HepG2 (cell line): ENCODE results near the gene TOM1L2. TPM values are rescaled to one million over a fixed set of nuclear protein-coding genes. Genes with fewer than 3 reads are reported as not detected.

Experiments
- CERS6 ChIP-seq: sonication (generic); formaldehyde crosslinking; IDR thresholded peaks from 2 replicates; pipeline ENCODE4 v1.5.0; 2020; ENCODE audit warnings: missing genetic modification reagents
- E2F2 ChIP-seq: sonication (generic); formaldehyde crosslinking; IDR thresholded peaks from 2 replicates; pipeline ENCODE4 v1.4.0; 2020; ENCODE audit warnings: missing genetic modification reagents, borderline replicate concordance
- NFE2L1 ChIP-seq: sonication (generic); formaldehyde crosslinking; IDR thresholded peaks from 2 replicates; pipeline ENCODE4 v1.4.0; 2020; ENCODE audit warnings: missing genetic modification reagents, mild to moderate bottlenecking, borderline replicate concordance
- NR2F2 ChIP-seq: IDR thresholded peaks from 2 replicates; pipeline ENCODE4 v1.6.1; 2012; ENCODE audit warnings: low read depth, inconsistent platforms, borderline replicate concordance
- PHF5A ChIP-seq: IDR thresholded peaks from one replicate; pipeline ENCODE4 v1.6.1; 2018; ENCODE audit warnings: low read depth, missing genetic modification reagents; ENCODE audit not compliant: unreplicated experiment
- PRDM15 ChIP-seq: sonication (generic); formaldehyde crosslinking; IDR thresholded peaks from 2 replicates; pipeline ENCODE4 v1.4.0; 2020; ENCODE audit warnings: missing genetic modification reagents
- RARG ChIP-seq: sonication (generic); formaldehyde crosslinking; IDR thresholded peaks from 2 replicates; pipeline ENCODE4 v1.4.0; 2020; ENCODE audit warnings: low read depth, mild to moderate bottlenecking, missing genetic modification reagents
- SMAD3 ChIP-seq: sonication (generic); formaldehyde crosslinking; IDR thresholded peaks from 2 replicates; pipeline ENCODE4 v1.4.0; 2020; ENCODE audit warnings: missing genetic modification reagents
- TBX2 ChIP-seq: sonication (generic); formaldehyde crosslinking; IDR thresholded peaks from 2 replicates; pipeline ENCODE4 v1.5.0; 2020; ENCODE audit warnings: missing genetic modification reagents, mild to moderate bottlenecking, borderline replicate concordance
- TFDP1 ChIP-seq: IDR thresholded peaks from 2 replicates; pipeline ENCODE4 v1.6.1; 2016; ENCODE audit warnings: missing compliant biosample characterization, missing genetic modification reagents, borderline replicate concordance
- THAP7 ChIP-seq: sonication (generic); formaldehyde crosslinking; IDR thresholded peaks from 2 replicates; pipeline ENCODE4 v1.8.1; 2023; ENCODE audit warnings: mild to moderate bottlenecking, missing genetic modification reagents
- UBTF ChIP-seq: sonication (generic); formaldehyde crosslinking; IDR thresholded peaks from 2 replicates; pipeline ENCODE4 v1.4.0; 2020; ENCODE audit warnings: mild to moderate bottlenecking, missing genetic modification reagents
- ZNF460 ChIP-seq: sonication (generic); formaldehyde crosslinking; IDR thresholded peaks from 2 replicates; pipeline ENCODE4 v1.5.1; 2020; ENCODE audit warnings: missing genetic modification reagents, mild to moderate bottlenecking, borderline replicate concordance
- ZNF572 ChIP-seq: sonication (generic); formaldehyde crosslinking; IDR thresholded peaks from 2 replicates; pipeline ENCODE4 v1.5.1; 2020; ENCODE audit warnings: mild to moderate bottlenecking, missing genetic modification reagents
- ZNF580 ChIP-seq: IDR thresholded peaks from 2 replicates; pipeline ENCODE4 v1.6.1; 2016; ENCODE audit warnings: low read depth, borderline replicate concordance
- ZNF75D ChIP-seq: sonication (generic); formaldehyde crosslinking; IDR thresholded peaks from 2 replicates; pipeline ENCODE4 v1.8.1; 2023; ENCODE audit warnings: missing genetic modification reagents, mild to moderate bottlenecking, borderline replicate concordance
- ZSCAN25 ChIP-seq: sonication (generic); formaldehyde crosslinking; IDR thresholded peaks from 2 replicates; pipeline ENCODE4 v1.8.0; 2022; ENCODE audit warnings: mild to moderate bottlenecking, missing genetic modification reagents
- polyA plus RNA-seq, 8 experiments: library from polyadenylated mRNA; depleted of rRNA in 3 of 8; stranded (reverse) in 7 of 8; unstranded in 1 of 8; fragments of >200 nt; fragmentation: Illumina TruSeq in 4 of 8; extraction: Trizol in 4 of 8; gene quantifications; 2 replicates each; pipeline versions ENCODE4 v1.2.1 to v1.2.3, GENCODE V29; 2011 to 2016; ENCODE audit warnings: low read depth in 4 of 8, missing spikeins in 1 of 8, mixed read lengths in 1 of 8; ENCODE audit not compliant: insufficient read depth in 1 of 8
- total RNA-seq, 5 experiments: library from RNA; depleted of rRNA; stranded (reverse); fragments of >200 nt; fragmentation: Illumina TruSeq; extraction: Trizol; gene quantifications; 2 replicates each; pipeline ENCODE4 v1.2.3, GENCODE V29; 2016; ENCODE audit warnings: low read depth in 1 of 5

TOM1L2 gene
- total and polyA plus RNA-seq, 2 of the 13 experiments (the other 11 are each of a cell fraction or from before 2014, with no cell fraction given): 4.7 to 7.4 TPM

- TF ChIP-seq TFDP1 (CRISPR knock-in tag): 0 out of 2 replicates have a peak, but pooled peaks have one; percentile 38
- TF ChIP-seq CERS6: no peak
- TF ChIP-seq PRDM15 (CRISPR knock-in tag): no peak
- TF ChIP-seq THAP7: peak; percentile 73; the same call in 1 of the 2 replicates
- TF ChIP-seq ZNF572 (CRISPR knock-in tag): no peak
- TF ChIP-seq ZNF75D: no peak
- no peak for TF ChIP-seq ZNF580 (CRISPR knock-in tag)
- 0 out of 2 replicates have a peak, but pooled peaks have one; percentile 11 for TF ChIP-seq ZSCAN25 (CRISPR knock-in tag)
- peak; percentile 31; the same call in 1 of the 2 replicates for TF ChIP-seq TBX2
- TF ChIP-seq UBTF: peak; percentile 64; the same call in 1 of the 2 replicates
- no peak for TF ChIP-seq RARG
- no peak for TF ChIP-seq E2F2 (CRISPR knock-in tag)
- TF ChIP-seq NFE2L1 (CRISPR knock-in tag): no peak
- no peak for TF ChIP-seq ZNF460
- peak; percentile 32 for TF ChIP-seq PHF5A (CRISPR knock-in tag)
- no peak; the same call in 1 of the 2 replicates for TF ChIP-seq SMAD3 (CRISPR knock-in tag)
- no peak for TF ChIP-seq NR2F2
These were observed 160.6 kb downstream of the TOM1L2 start (continued) for GRCh38 chr17:17811381-17812210.
